Type B pancreatic cell (in vitro differentiated cells): ENCODE results near the gene POMGNT2. TPM values are rescaled to one million over a fixed set of nuclear protein-coding genes. Genes with fewer than 3 reads are reported as not detected.

ENCODE experiments used
- DNase-seq: peaks from one replicate; pipeline ENCODE4 v3.0.0; 2021; ENCODE audit warnings: mixed read lengths; ENCODE audit not compliant: unreplicated experiment; ENCODE audit errors: extremely low spot score
- H3K27ac Mint-ChIP-seq: 2 replicates; pipeline ENCODE4 v1.8.0; 2021; ENCODE audit warnings: mild to moderate bottlenecking, mixed read lengths
- H3K27me3 Mint-ChIP-seq: 2 replicates; pipeline ENCODE4 v1.8.0; 2021; ENCODE audit warnings: mixed read lengths
- H3K36me3 Mint-ChIP-seq: 2 replicates; pipeline ENCODE4 v1.8.0; 2021; ENCODE audit warnings: mixed read lengths
- H3K4me1 Mint-ChIP-seq: one replicate; pipeline ENCODE4 v1.8.0; 2021; ENCODE audit warnings: mixed read lengths; ENCODE audit not compliant: unreplicated experiment
- H3K4me3 Mint-ChIP-seq: 2 replicates; pipeline ENCODE4 v1.8.0; 2021; ENCODE audit warnings: mild to moderate bottlenecking, mixed read lengths
- H3K9me3 Mint-ChIP-seq: 2 replicates; pipeline ENCODE4 v1.8.0; 2021; ENCODE audit warnings: mixed read lengths
- CTCF ChIP-seq: fragments of 200-600 bp; sonication (generic); conservative IDR thresholded peaks from 2 replicates; pipeline ENCODE4 v1.5.0; 2021; ENCODE audit warnings: antibody characterized with exemption, mild to moderate bottlenecking
- total RNA-seq: library from RNA; stranded (reverse); gene quantifications from 2 replicates; pipeline ENCODE4 v1.2.1, GENCODE V29; 2021; ENCODE audit warnings: low replicate concordance

POMGNT2 gene
- total RNA-seq, 1 donor from 2014 or later, result 15.7 TPM

- DNase-seq, result no peak
- Mint-ChIP-seq H3K4me3 (no peak overlapping the region), H3K4me1 (peaks cover 4% of the 10 kb centered on the region), H3K9me3 (peaks cover 10% of the 10 kb centered on the region), H3K27me3 (no peaks in the 10 kb centered on the region), H3K36me3 (peaks cover 15% of the 10 kb centered on the region), H3K27ac (peak overlapping the region; percentile 9)
- TF ChIP-seq CTCF, result no peak
These were observed 19.3 kb downstream of the POMGNT2 start for GRCh38 chr3:43086460-43087165.

GRCh38 chr3:43082457-43082856, 23.4 kb downstream of the POMGNT2 start:
- H3K9me3 Mint-ChIP-seq, result peaks cover 14% of the 10 kb centered on the region
- peaks cover 4% of the 10 kb centered on the region for H3K4me1 Mint-ChIP-seq
- no peak for DNase-seq

GRCh38 chr3:43081796-43082195, 24.1 kb downstream of the POMGNT2 start:
- peaks cover 2% of the 10 kb centered on the region for H3K4me1 Mint-ChIP-seq
- H3K36me3 Mint-ChIP-seq, result peaks cover 37% of the 10 kb centered on the region
- H3K27ac Mint-ChIP-seq, result no peak overlapping the region
- no peak for TF ChIP-seq CTCF
- peaks cover 12% of the 10 kb centered on the region for H3K9me3 Mint-ChIP-seq
- no peaks in the 10 kb centered on the region for H3K27me3 Mint-ChIP-seq
- DNase-seq, result no peak
- H3K4me3 Mint-ChIP-seq, result no peak overlapping the region

More at GRCh38 chr3:43082457-43082856, 23.4 kb downstream of the POMGNT2 start:
- TF ChIP-seq CTCF, result no peak
- Mint-ChIP-seq H3K4me3 (no peak overlapping the region), H3K27me3 (no peaks in the 10 kb centered on the region), H3K36me3 (peaks cover 39% of the 10 kb centered on the region), H3K27ac (no peak overlapping the region)

- Mint-ChIP-seq H3K4me1 (no peaks in the 10 kb centered on the region), H3K36me3 (peaks cover 35% of the 10 kb centered on the region), H3K9me3 (peaks cover 9% of the 10 kb centered on the region), H3K27me3 (no peaks in the 10 kb centered on the region), H3K4me3 (no peak overlapping the region), H3K27ac (no peak overlapping the region)
- DNase-seq, result no peak
- TF ChIP-seq CTCF, result no peak
These were observed 24.9 kb downstream of the POMGNT2 start for GRCh38 chr3:43080726-43081568.

GRCh38 chr3:43079536-43080332, 26.1 kb downstream of the POMGNT2 start:
- TF ChIP-seq CTCF, result no peak
- Mint-ChIP-seq H3K27ac (no peak overlapping the region), H3K4me1 (no peaks in the 10 kb centered on the region), H3K9me3 (peaks cover 6% of the 10 kb centered on the region), H3K27me3 (peaks cover under 1% of the 10 kb centered on the region), H3K4me3 (no peak overlapping the region), H3K36me3 (peaks cover 32% of the 10 kb centered on the region)
- no peak for DNase-seq
